ENCODE measurements around the gene MAP2. TPM values are rescaled to one million over a fixed set of nuclear protein-coding genes. Genes with fewer than 3 reads are reported as not detected.

Gene MAP2, protein sequence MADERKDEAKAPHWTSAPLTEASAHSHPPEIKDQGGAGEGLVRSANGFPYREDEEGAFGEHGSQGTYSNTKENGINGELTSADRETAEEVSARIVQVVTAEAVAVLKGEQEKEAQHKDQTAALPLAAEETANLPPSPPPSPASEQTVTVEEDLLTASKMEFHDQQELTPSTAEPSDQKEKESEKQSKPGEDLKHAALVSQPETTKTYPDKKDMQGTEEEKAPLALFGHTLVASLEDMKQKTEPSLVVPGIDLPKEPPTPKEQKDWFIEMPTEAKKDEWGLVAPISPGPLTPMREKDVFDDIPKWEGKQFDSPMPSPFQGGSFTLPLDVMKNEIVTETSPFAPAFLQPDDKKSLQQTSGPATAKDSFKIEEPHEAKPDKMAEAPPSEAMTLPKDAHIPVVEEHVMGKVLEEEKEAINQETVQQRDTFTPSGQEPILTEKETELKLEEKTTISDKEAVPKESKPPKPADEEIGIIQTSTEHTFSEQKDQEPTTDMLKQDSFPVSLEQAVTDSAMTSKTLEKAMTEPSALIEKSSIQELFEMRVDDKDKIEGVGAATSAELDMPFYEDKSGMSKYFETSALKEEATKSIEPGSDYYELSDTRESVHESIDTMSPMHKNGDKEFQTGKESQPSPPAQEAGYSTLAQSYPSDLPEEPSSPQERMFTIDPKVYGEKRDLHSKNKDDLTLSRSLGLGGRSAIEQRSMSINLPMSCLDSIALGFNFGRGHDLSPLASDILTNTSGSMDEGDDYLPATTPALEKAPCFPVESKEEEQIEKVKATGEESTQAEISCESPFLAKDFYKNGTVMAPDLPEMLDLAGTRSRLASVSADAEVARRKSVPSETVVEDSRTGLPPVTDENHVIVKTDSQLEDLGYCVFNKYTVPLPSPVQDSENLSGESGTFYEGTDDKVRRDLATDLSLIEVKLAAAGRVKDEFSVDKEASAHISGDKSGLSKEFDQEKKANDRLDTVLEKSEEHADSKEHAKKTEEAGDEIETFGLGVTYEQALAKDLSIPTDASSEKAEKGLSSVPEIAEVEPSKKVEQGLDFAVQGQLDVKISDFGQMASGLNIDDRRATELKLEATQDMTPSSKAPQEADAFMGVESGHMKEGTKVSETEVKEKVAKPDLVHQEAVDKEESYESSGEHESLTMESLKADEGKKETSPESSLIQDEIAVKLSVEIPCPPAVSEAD (N-terminal part only)
- 10 to 100 TPM; 24.2 to 38.2 (median 30.6) TPM for polyA plus RNA-seq (ENCODE audit: insufficient read length in 4 of 4)

- DNase-seq (ENCODE audit: low read depth in 4 of 4, low spot score in 2 of 4): peak in 3 of 4 donors; percentile 60 to 73 (median 68)
Measured at GRCh38 chr2:209423562-209424198, at the start of gene MAP2. MAP2 (plus strand) TSS chr2:209424047; CDS start chr2:209653171, 229,124 bp downstream.

DNA sequence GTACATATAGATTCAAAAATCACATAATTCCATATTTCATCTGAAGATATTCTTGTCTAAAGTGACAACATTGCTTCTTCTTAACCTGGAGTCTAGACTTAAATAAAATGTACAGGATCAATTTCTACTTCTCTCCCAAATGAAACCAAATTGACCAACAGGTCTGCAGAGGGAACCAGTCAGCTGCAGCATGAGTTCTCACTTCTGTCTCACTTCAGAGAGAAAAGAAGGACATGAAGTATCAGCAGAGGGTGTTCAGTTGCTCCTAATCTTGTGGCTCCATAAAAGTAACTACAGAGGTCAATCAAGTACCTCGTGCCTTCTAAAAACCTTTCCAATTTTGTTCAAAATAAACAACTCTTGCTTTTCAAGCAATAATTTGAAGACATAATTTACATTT, 47.2 kb upstream of the MAP2 start:
- DNase-seq (ENCODE audit: low read depth in 4 of 4, low spot score in 2 of 4): no peak

DNA sequence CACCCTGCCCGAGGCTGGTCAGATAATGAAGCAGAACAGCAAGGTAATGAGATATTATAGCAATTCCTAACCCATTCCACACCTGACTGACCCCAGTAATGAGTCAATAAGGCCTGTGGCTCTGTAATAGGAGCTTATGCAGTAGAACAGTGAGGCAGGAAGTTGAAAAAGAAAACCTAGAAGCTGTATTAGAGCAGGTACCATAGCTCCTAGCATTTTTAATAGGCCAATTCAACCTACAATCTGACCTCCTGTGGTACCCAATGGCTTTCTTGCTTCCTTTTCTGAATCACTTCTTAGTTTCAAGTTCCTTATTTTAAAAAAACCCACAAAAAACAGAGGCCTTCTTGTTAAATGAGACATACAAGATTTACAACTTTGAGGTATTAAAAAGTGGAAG, 43.6 kb upstream of the MAP2 start:
- DNase-seq (ENCODE audit: low read depth in 4 of 4, low spot score in 2 of 4): peak; percentile 5 to 48 (median 21)

- DNase-seq (ENCODE audit: low read depth in 4 of 4, low spot score in 2 of 4): no peak
Measured at GRCh38 chr2:209381091-209381490, 42.8 kb upstream of the MAP2 start.

DNA sequence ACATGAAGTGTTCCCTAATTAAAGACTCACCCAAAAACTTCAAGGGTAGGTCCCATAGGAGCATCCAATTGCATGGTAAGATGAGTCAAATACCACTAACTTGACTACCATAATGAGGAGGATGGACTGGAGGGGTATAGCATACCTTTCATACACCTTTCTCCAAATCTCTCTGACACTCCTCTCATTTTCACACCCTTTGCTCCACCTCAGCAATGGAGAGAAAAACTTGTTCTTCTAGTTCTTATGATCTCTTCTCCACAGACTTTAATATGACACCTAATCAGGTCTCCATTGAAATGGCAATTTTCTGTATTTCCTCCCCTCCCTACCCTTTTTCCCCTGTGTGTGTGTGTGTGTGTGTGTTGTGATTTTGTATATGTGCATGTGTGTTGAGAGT, 41.1 kb upstream of the MAP2 start:
- DNase-seq (ENCODE audit: low read depth in 4 of 4, low spot score in 2 of 4): no peak

- no peak for DNase-seq (ENCODE audit: low read depth in 4 of 4, low spot score in 2 of 4)
Measured at GRCh38 chr2:209383212-209383611, 40.6 kb upstream of the MAP2 start.

DNA sequence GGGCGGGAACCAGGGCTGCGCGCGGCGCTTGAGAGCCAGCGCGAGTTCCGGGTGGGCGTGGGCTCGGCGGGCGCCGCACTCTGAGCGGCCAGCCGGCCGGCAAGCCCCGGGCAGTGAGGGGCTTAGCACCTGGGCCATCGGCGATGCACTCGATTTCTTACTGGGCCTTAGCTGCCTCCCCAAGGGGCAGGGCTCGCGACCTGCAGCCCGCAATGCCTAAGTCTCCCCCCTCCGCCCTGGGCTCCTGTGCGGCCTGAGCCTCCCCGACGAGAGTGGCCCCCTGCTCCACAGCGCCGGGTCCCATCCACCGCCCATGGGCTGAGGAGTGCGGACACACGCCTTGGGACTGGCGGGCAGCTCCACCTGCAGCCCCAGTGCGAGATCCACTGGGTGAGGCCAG, 36.5 kb upstream of the MAP2 start:
- DNase-seq (ENCODE audit: low read depth in 4 of 4, low spot score in 2 of 4): no peak

DNA sequence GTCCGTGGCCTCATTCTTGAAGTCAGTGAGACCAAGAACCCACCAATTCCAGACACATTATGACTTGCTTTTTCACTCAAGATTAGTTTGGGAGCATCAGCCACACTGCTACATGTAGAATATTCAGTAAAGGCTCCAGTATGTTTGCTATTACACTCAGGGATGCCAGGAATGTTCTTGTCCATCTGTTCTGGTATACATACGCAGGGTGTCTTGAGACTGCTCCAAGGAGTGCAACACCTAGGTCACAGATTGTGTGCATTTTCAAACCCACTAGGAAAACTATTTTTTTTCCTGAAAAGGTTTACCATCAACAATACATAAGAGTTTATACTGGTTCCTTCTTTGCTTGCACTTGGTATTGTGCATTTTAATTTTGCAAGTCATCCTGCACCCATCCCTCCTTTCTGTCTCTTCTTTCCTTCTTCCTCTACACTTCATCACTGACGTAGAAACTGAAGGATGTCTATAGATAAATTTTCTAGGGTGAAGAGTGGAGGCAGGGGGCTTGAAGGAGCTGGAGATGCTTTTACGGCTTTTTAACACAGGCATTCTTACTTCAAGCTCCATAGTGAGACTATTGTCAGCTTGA, 35.3 kb upstream of the MAP2 start:
- DNase-seq (ENCODE audit: low read depth in 4 of 4, low spot score in 2 of 4): no peak

DNA sequence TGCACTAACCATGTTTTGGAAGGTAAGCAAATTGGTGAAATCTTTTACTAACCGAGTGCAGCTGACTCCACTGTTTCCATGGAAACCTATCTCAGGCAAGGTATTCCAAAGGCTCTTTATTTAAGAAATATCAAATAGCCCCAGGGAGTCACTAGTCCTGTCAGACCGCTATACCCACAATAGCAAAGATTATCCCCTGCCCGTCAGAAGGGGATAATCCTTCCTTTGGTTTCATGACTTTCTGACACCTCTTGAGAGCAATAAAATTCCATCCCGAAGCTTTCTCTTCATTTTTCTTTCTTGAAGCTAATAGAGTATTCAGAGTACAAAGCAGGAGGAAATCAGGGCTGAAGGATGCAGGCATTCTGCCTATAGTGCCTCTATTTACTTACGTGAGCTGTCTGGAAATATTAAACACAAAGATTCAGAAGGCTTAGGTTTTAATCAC, 34.7 kb upstream of the MAP2 start:
- DNase-seq (ENCODE audit: low read depth in 4 of 4, low spot score in 2 of 4): no peak

DNA sequence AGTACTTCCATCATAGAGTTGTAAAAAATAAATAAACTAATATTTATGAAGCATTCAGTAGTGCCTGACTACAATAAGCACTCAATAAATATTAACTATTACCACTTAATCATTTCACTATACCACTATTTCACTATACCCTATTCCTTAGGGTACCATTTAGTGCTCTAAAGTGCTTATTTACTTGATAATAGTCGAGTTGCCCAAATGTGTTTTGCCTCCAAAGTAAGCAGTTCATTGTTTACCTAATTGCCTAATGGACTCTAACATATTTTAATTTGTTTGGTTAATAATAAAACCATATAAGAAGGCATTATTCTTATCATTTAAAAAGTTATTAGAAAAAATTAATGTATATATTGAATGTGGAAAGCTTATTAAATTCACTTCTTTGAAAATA, 33.0 kb upstream of the MAP2 start:
- no peak for DNase-seq (ENCODE audit: low read depth in 4 of 4, low spot score in 2 of 4)

- DNase-seq (ENCODE audit: low read depth in 4 of 4, low spot score in 2 of 4): no peak
Measured at GRCh38 chr2:209391776-209392401, 32.0 kb upstream of the MAP2 start.

GRCh38 chr2:209395229-209395628, 28.6 kb upstream of the MAP2 start:
- DNase-seq (ENCODE audit: low read depth in 4 of 4, low spot score in 2 of 4): no peak

DNA sequence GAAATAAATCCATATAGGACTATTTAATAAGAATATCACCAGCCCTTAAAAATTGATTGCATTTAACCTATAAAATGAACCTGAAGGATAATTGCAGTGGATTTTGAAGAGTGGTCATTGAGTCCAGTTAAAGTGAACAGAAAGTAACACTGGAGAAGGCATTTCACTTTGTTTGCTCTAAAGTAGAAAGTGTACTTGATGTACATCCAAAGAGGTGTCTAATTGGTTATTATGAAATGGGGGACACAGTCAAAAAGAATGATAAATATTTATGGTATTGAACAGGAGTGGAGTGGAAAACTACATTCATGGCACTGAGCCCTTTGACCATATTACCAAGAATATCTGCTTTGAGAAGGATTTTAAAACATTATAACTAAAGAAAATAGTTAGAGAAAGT, 28.2 kb upstream of the MAP2 start:
- DNase-seq (ENCODE audit: low read depth in 4 of 4, low spot score in 2 of 4): no peak

- DNase-seq (ENCODE audit: low read depth in 4 of 4, low spot score in 2 of 4): no peak
Measured at GRCh38 chr2:209398463-209398862, 25.4 kb upstream of the MAP2 start.

DNA sequence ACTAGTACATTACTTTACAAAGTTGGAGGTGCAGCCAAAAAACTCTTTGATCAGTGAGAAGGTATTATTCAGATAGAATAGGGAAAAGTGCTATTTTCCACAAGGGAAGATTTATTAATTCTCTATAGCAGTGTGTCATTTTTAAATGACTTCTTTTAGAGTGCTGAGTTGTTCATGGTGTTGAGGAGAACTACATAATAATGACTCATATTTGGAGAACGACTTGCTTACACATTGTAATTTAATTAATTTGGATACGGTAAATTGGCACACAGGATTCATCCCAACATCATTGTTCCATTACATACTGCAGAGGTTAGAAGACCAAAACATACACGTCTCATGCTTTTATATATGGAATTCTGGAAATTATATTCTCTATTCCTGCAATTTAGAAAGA, 22.1 kb upstream of the MAP2 start:
- no peak for DNase-seq (ENCODE audit: low read depth in 4 of 4, low spot score in 2 of 4)

GRCh38 chr2:209411296-209411695, 12.6 kb upstream of the MAP2 start:
- DNase-seq (ENCODE audit: low read depth in 4 of 4, low spot score in 2 of 4): no peak

DNA sequence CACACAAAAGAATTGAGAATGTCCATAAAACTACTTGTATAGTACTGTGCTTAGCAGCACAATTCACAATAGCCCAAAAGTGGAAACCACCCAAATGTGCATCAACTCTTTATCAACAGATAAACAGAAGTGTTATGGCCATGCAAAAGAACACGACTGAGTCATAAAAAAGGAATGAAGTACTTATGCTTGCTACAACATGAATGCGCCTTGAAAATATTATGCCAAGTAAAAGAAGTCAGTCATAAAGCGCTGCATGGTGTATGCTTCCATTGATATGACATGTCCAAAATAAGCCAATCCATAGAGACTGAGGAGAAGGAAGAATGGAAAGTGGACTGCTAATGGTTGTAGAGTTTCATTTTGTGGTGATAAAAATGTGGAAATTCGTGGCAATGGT, 12.1 kb upstream of the MAP2 start:
- no peak for DNase-seq (ENCODE audit: low read depth in 4 of 4, low spot score in 2 of 4)

DNA sequence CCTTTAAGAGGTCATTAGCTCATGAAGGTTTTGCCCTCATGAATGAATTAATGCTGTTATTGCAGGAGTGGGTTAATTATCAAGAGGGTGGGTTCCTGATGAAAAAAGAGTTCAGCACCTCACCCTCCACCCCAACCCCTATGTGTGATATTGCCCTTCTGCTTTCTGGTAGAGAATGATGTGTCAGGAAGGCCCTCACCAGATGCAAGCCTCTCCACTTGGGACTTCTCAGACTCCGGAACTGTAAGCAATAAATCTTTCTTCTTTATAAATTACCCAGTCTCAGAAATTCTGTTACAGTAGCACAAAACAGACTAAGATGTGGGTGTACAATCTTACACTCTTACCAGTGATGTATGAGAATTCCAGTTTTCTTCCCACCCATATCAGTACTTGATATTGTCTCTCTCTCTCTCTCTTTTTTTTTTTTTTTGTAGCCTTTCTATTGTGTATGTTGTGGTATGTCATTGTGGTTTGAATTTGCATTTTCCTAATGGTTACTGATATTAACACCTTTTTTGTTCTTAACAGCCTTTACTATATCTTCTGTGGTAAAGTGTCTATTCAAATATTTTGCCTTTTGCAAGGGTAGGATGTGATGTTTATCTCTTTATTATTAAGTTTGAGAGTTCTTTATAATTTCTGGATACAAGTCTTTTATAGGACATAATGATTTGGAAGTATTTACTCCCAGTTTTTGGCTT, 10.4 kb upstream of the MAP2 start:
- no peak for DNase-seq (ENCODE audit: low read depth in 4 of 4, low spot score in 2 of 4)

GRCh38 chr2:209416913-209417312, 6.9 kb upstream of the MAP2 start:
- no peak for DNase-seq (ENCODE audit: low read depth in 4 of 4, low spot score in 2 of 4)

All from left renal cortex interstitium (tissue), 4 donors.